ENCODE data around the gene CCNE1. TPM values are rescaled to one million over a fixed set of nuclear protein-coding genes. Genes with fewer than 3 reads are reported as not detected.
A peak's percentile ranks its signal among the peaks of the same experiment; 100 is the strongest.

Gene CCNE1
- total RNA-seq, 2 experiments from 2014 or later: 20.3 to 23.5 TPM

GRCh38 chr19:29836409-29836825, 24.6 kb downstream of the CCNE1 start:
- POLR2A ChIA-PET: interaction anchor here (0.6 to 1.6 kb wide), 4 partner anchors 8 to 165 kb away, joined by 3 to 4 read pairs (median 4); no protein-coding TSS in a partner anchor
- H3K4me3 Mint-ChIP-seq: peak overlapping the region; percentile 71
- H3K9me3 Mint-ChIP-seq: no peaks in the 10 kb centered on the region
- H3K27ac Mint-ChIP-seq: peak overlapping the region; percentile 95
- H3K4me1 Mint-ChIP-seq: peaks cover 32% of the 10 kb centered on the region
- H3K36me3 Mint-ChIP-seq: no peaks in the 10 kb centered on the region
- H3K27me3 Mint-ChIP-seq: no peaks in the 10 kb centered on the region
- DNase-seq (peak; percentile 39), ATAC-seq (ENCODE audit: low read depth) (peak; percentile 43)

- DNase-seq (peak; percentile 49), ATAC-seq (ENCODE audit: low read depth) (peak; percentile 81)
- peaks cover 27% of the 10 kb centered on the region for H3K4me1 Mint-ChIP-seq
- H3K9me3 Mint-ChIP-seq: no peaks in the 10 kb centered on the region
- no peaks in the 10 kb centered on the region for H3K27me3 Mint-ChIP-seq
- POLR2A ChIA-PET: interaction anchor here (0.7 to 1.6 kb wide), 4 partner anchors 8 to 104 kb away, joined by 3 to 4 read pairs (median 4); partner anchors contain the start of gene URI1
- H3K36me3 Mint-ChIP-seq: no peaks in the 10 kb centered on the region
- H3K4me3 Mint-ChIP-seq: peak overlapping the region; percentile 82
- peak overlapping the region; percentile 95 for H3K27ac Mint-ChIP-seq
Observed at GRCh38 chr19:29837448-29837981, 25.7 kb downstream of the CCNE1 start.

GRCh38 chr19:29837996-29838395, 26.2 kb downstream of the CCNE1 start:
- Mint-ChIP-seq H3K9me3 (no peaks in the 10 kb centered on the region), H3K27ac (peak overlapping the region; percentile 95)

GRCh38 chr19:29840066-29840950, 28.5 kb downstream of the CCNE1 start:
- DNase-seq: no peak
- ATAC-seq (ENCODE audit: low read depth): no peak
- Mint-ChIP-seq H3K36me3 (no peaks in the 10 kb centered on the region), H3K9me3 (no peaks in the 10 kb centered on the region), H3K27ac (no peak overlapping the region), H3K4me1 (peaks cover 23% of the 10 kb centered on the region), H3K4me3 (no peak overlapping the region), H3K27me3 (no peaks in the 10 kb centered on the region)
- POLR2A ChIA-PET: interaction anchor here (0.6 to 1.5 kb wide), 2 partner anchors 10 to 22 kb away, joined by 3 to 4 read pairs; no protein-coding TSS in a partner anchor

More at GRCh38 chr19:29837996-29838395, 26.2 kb downstream of the CCNE1 start:
- H3K4me1 Mint-ChIP-seq: peaks cover 25% of the 10 kb centered on the region
- no peaks in the 10 kb centered on the region for H3K27me3 Mint-ChIP-seq
- no peak overlapping the region for H3K4me3 Mint-ChIP-seq
- ATAC-seq (ENCODE audit: low read depth): no peak
- POLR2A ChIA-PET: interaction anchor here (0.7 to 1.1 kb wide), 4 partner anchors 18 to 104 kb away, joined by 3 to 4 read pairs (median 4); partner anchors contain the start of gene URI1
- no peaks in the 10 kb centered on the region for H3K36me3 Mint-ChIP-seq
- no peak for DNase-seq

- POLR2A ChIA-PET: interaction anchor here (0.9 to 1.5 kb wide), 2 partner anchors 9 to 29 kb away, joined by 3 to 5 read pairs; no protein-coding TSS in a partner anchor
- Mint-ChIP-seq H3K27ac (no peak overlapping the region), H3K36me3 (no peaks in the 10 kb centered on the region), H3K27me3 (no peaks in the 10 kb centered on the region), H3K4me3 (no peak overlapping the region), H3K9me3 (no peaks in the 10 kb centered on the region), H3K4me1 (peaks cover 23% of the 10 kb centered on the region)
- DNase-seq: no peak
- ATAC-seq (ENCODE audit: low read depth): no peak
Observed at GRCh38 chr19:29841209-29841558, 29.4 kb downstream of the CCNE1 start.

- DNase-seq (no peak), ATAC-seq (ENCODE audit: low read depth) (no peak)
- H3K4me1 Mint-ChIP-seq: peaks cover 17% of the 10 kb centered on the region
Observed at GRCh38 chr19:29841559-29842367, 30.0 kb downstream of the CCNE1 start.

GRCh38 chr19:29842471-29843179, 30.8 kb downstream of the CCNE1 start:
- no peaks in the 10 kb centered on the region for H3K27me3 Mint-ChIP-seq
- POLR2A ChIA-PET: interaction anchor here (0.6 to 1.1 kb wide), 2 partner anchors 20 to 196 kb away, joined by 3 to 5 read pairs; no protein-coding TSS in a partner anchor
- DNase-seq: no peak
- ATAC-seq (ENCODE audit: low read depth): no peak
- H3K9me3 Mint-ChIP-seq: no peaks in the 10 kb centered on the region
- no peaks in the 10 kb centered on the region for H3K36me3 Mint-ChIP-seq
- peaks cover 9% of the 10 kb centered on the region for H3K4me1 Mint-ChIP-seq
- no peak overlapping the region for H3K27ac Mint-ChIP-seq
- H3K4me3 Mint-ChIP-seq: no peak overlapping the region

More at GRCh38 chr19:29841559-29842367, 30.0 kb downstream of the CCNE1 start:
- Mint-ChIP-seq H3K36me3 (no peaks in the 10 kb centered on the region), H3K27ac (no peak overlapping the region), H3K4me3 (no peak overlapping the region), H3K9me3 (no peaks in the 10 kb centered on the region), H3K27me3 (no peaks in the 10 kb centered on the region)
- POLR2A ChIA-PET: interaction anchor here (0.6 to 1.5 kb wide), 3 partner anchors 9 to 195 kb away, joined by 3 to 5 read pairs (median 5); no protein-coding TSS in a partner anchor

GRCh38 chr19:29843180-29844051, 31.6 kb downstream of the CCNE1 start:
- Mint-ChIP-seq H3K27me3 (no peaks in the 10 kb centered on the region), H3K4me3 (peak overlapping the region; percentile 67), H3K9me3 (no peaks in the 10 kb centered on the region), H3K36me3 (no peaks in the 10 kb centered on the region), H3K27ac (no peak overlapping the region), H3K4me1 (peaks cover 9% of the 10 kb centered on the region)
- ATAC-seq (ENCODE audit: low read depth) (no peak), DNase-seq (peak; percentile 41)
- POLR2A ChIA-PET: interaction anchor here (0.6 to 1.2 kb wide), 4 partner anchors 12 to 33 kb away, joined by 3 to 4 read pairs (median 4); no protein-coding TSS in a partner anchor

- peak; percentile 80 for ATAC-seq (ENCODE audit: low read depth)
- POLR2A ChIA-PET: interaction anchor here (0.6 to 2.0 kb wide), 7 partner anchors 8 to 239 kb away, joined by 3 to 11 read pairs (median 4); partner anchors contain the start of genes POP4 and URI1
- Mint-ChIP-seq H3K36me3 (no peaks in the 10 kb centered on the region), H3K4me3 (peak overlapping the region; percentile 89), H3K9me3 (no peaks in the 10 kb centered on the region), H3K4me1 (peaks cover 9% of the 10 kb centered on the region), H3K27ac (peak overlapping the region; percentile 90), H3K27me3 (no peaks in the 10 kb centered on the region)
- peak; percentile 98 for DNase-seq
Observed at GRCh38 chr19:29844891-29845573, 33.2 kb downstream of the CCNE1 start.

GRCh38 chr19:29845574-29846176, 33.9 kb downstream of the CCNE1 start:
- ATAC-seq (ENCODE audit: low read depth) (no peak), DNase-seq (no peak)
- no peaks in the 10 kb centered on the region for H3K36me3 Mint-ChIP-seq
- peak overlapping the region; percentile 89 for H3K4me3 Mint-ChIP-seq
- peaks cover 9% of the 10 kb centered on the region for H3K4me1 Mint-ChIP-seq
- H3K27me3 Mint-ChIP-seq: no peaks in the 10 kb centered on the region
- POLR2A ChIA-PET: interaction anchor here (0.6 to 2.0 kb wide), 5 partner anchors 9 to 104 kb away, joined by 3 to 11 read pairs (median 4); partner anchors contain the start of gene URI1
- H3K27ac Mint-ChIP-seq: peak overlapping the region; percentile 90
- no peaks in the 10 kb centered on the region for H3K9me3 Mint-ChIP-seq

- POLR2A ChIA-PET: no interaction called here
- H3K9me3 Mint-ChIP-seq: no peaks in the 10 kb centered on the region
- no peaks in the 10 kb centered on the region for H3K36me3 Mint-ChIP-seq
- no peaks in the 10 kb centered on the region for H3K27me3 Mint-ChIP-seq
- DNase-seq (no peak), ATAC-seq (ENCODE audit: low read depth) (no peak)
- no peak overlapping the region for H3K27ac Mint-ChIP-seq
- no peak overlapping the region for H3K4me3 Mint-ChIP-seq
- H3K4me1 Mint-ChIP-seq: peaks cover 15% of the 10 kb centered on the region
Observed at GRCh38 chr19:29849208-29849607, 37.4 kb downstream of the CCNE1 start.

Measured in activated naive CD8-positive, alpha-beta T cell treated with anti-CD3 and anti-CD28 coated beads, Interleukin-2, amount 10 ng/mL, durations not matched to agents 7 days and 5 days (primary cell).